ENCODE measurements around the gene GABBR2.

DNA sequence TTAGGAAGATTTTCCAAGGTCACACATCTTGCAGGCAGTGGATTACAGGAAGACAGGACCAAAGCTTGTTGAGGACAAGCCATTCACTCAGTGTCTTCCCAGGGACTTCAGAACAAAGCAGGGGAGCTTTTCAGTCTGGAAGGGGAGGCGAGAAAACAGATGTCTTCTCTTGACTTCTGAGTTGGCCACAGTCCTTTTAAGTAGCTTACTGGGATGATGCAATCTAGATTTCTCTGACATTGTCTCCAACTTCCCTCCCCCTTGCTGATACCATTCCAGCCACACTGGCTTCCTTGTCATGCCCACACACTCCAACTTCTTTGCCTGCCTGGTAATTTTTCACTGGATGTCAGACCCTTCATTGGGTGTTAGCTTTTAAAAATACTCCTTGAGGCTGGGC, 279.1 kb downstream of the GABBR2 start:
- TF ChIP-seq, protein P1, sequence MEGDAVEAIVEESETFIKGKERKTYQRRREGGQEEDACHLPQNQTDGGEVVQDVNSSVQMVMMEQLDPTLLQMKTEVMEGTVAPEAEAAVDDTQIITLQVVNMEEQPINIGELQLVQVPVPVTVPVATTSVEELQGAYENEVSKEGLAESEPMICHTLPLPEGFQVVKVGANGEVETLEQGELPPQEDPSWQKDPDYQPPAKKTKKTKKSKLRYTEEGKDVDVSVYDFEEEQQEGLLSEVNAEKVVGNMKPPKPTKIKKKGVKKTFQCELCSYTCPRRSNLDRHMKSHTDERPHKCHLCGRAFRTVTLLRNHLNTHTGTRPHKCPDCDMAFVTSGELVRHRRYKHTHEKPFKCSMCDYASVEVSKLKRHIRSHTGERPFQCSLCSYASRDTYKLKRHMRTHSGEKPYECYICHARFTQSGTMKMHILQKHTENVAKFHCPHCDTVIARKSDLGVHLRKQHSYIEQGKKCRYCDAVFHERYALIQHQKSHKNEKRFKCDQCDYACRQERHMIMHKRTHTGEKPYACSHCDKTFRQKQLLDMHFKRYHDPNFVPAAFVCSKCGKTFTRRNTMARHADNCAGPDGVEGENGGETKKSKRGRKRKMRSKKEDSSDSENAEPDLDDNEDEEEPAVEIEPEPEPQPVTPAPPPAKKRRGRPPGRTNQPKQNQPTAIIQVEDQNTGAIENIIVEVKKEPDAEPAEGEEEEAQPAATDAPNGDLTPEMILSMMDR (IDR thresholded peaks at IDR 0.05) = no peak
- no peak for TF ChIP-seq POLR2A (IDR thresholded peaks at IDR 0.05)
